IMR-90 (cell line): Measurements from ENCODE around the gene TSHZ3. TPM values are rescaled to one million over a fixed set of nuclear protein-coding genes. Genes with fewer than 3 reads are reported as not detected.

Experiments
- ATAC-seq: fragments of 200-7000 bp; cut with Tn5 transposase; 2 replicates; pipeline ENCODE4 v1.9.1; 2020; ENCODE audit warnings: low read depth, mild to moderate bottlenecking, moderate library complexity
- BruUV-seq: library from RNA; stranded (reverse); fragments of 400-500 nt; replicated peaks from 2 replicates; lab custom pipeline; 2021; lab: Mats Ljungman, UMichigan
- CTCF ChIA-PET: fragments of 300-600 bp; formaldehyde crosslinking; extraction: SDS; loops from one replicate; lab custom pipeline; 2021; ENCODE audit warnings: antibody characterized with exemption; lab: Yijun Ruan, JAX
- POLR2A ChIA-PET: fragments of 300-600 bp; sonication (Branson Sonifier 250); formaldehyde crosslinking; loops from one replicate; lab custom pipeline; 2022; ENCODE audit warnings: antibody characterized with exemption; ENCODE audit not compliant: unreplicated experiment; lab: Charles Lee
- DNase-seq: peaks from one replicate; pipeline ENCODE4 v3.0.0; 2013
- H2AFZ ChIP-seq: replicated peaks from 2 replicates; pipeline ENCODE3; 2013; ENCODE audit warnings: low read length, mild to moderate bottlenecking; ENCODE audit not compliant: poor library complexity
- H2AK5ac ChIP-seq: 2 replicates; pipeline ENCODE4 v1.6.1; 2013; ENCODE audit warnings: low read depth, low read length, inconsistent platforms
- H2AK9ac ChIP-seq: replicated peaks from 2 replicates; pipeline ENCODE3; 2013; ENCODE audit warnings: mild to moderate bottlenecking, low read depth, low read length, moderate library complexity; ENCODE audit not compliant: poor library complexity
- H2BK120ac ChIP-seq: 2 replicates; pipeline ENCODE4 v1.6.1; 2013; ENCODE audit warnings: low read depth, low read length, inconsistent platforms
- H2BK15ac ChIP-seq: 3 replicates; pipeline ENCODE4 v1.6.1; 2013; ENCODE audit warnings: low read depth, low read length, inconsistent platforms
- H2BK20ac ChIP-seq: 2 replicates; pipeline ENCODE4 v1.6.1; 2013; ENCODE audit warnings: low read depth, mild to moderate bottlenecking, inconsistent platforms, low read length, moderate library complexity
- H2BK5ac ChIP-seq: 2 replicates; pipeline ENCODE4 v1.6.1; 2013; ENCODE audit warnings: mild to moderate bottlenecking, low read depth, low read length, inconsistent platforms; ENCODE audit not compliant: poor library complexity, severe bottlenecking
- H3K14ac ChIP-seq: replicated peaks from 2 replicates; pipeline ENCODE4 v1.6.1; 2013; ENCODE audit warnings: low read depth, low read length, inconsistent platforms
- H3K18ac ChIP-seq: 2 replicates; pipeline ENCODE4 v1.6.1; 2013; ENCODE audit warnings: low read depth, low read length, control low read depth
- H3K23ac ChIP-seq: 2 replicates; pipeline ENCODE4 v1.6.1; 2013; ENCODE audit warnings: low read depth, low read length, inconsistent platforms
- H3K27ac ChIP-seq: 2 replicates; pipeline ENCODE4 v1.5.1; 2013; ENCODE audit warnings: mild to moderate bottlenecking, control low read depth, low read length; ENCODE audit not compliant: insufficient read depth
- H3K27me3 ChIP-seq: 2 replicates; pipeline ENCODE4 v1.6.1; 2013; ENCODE audit warnings: low read length; ENCODE audit not compliant: control insufficient read depth, insufficient read depth
- H3K36me3 ChIP-seq: 2 replicates; pipeline ENCODE4 v1.6.1; 2013; ENCODE audit warnings: low read length, mixed read lengths; ENCODE audit not compliant: control insufficient read depth, insufficient read depth
- H3K4ac ChIP-seq: 2 replicates; pipeline ENCODE4 v1.6.1; 2013; ENCODE audit warnings: low read depth, low read length, inconsistent platforms
- H3K4me1 ChIP-seq: 2 replicates; pipeline ENCODE4 v1.6.1; 2013; ENCODE audit warnings: low read length, mixed read lengths; ENCODE audit not compliant: control insufficient read depth, insufficient read depth
- H3K4me2 ChIP-seq: 2 replicates; pipeline ENCODE4 v1.6.1; 2013; ENCODE audit warnings: low read depth, mild to moderate bottlenecking, control low read depth, low read length, moderate library complexity
- H3K4me3 ChIP-seq: 2 replicates; pipeline ENCODE4 v1.5.1; 2013; ENCODE audit warnings: low read depth, mild to moderate bottlenecking, control low read depth, low read length, moderate library complexity; ENCODE audit not compliant: insufficient read depth
- H3K56ac ChIP-seq: 2 replicates; pipeline ENCODE4 v1.6.1; 2013; ENCODE audit warnings: low read length, inconsistent platforms; ENCODE audit not compliant: insufficient read depth; ENCODE audit errors: extremely low read depth
- H3K79me1 ChIP-seq, 2 experiments: 2 replicates each; pipeline ENCODE4 v1.6.1; 2013; ENCODE audit warnings: low read length in 2 of 2, inconsistent platforms in 1 of 2, low read depth in 1 of 2
- H3K9ac ChIP-seq: 2 replicates; pipeline ENCODE4 v1.6.1; 2013; ENCODE audit warnings: low read depth, low read length, control low read depth
- H3K9me1 ChIP-seq: 2 replicates; pipeline ENCODE4 v1.6.1; 2013; ENCODE audit warnings: low read length, inconsistent platforms; ENCODE audit not compliant: insufficient read depth
- H3K9me3 ChIP-seq: 2 replicates; pipeline ENCODE4 v1.6.1; 2013; ENCODE audit warnings: low read length; ENCODE audit not compliant: control insufficient read depth, insufficient read depth
- H4K20me1 ChIP-seq: 2 replicates; pipeline ENCODE4 v1.6.1; 2013; ENCODE audit warnings: low read length, inconsistent platforms; ENCODE audit not compliant: insufficient read depth
- H4K5ac ChIP-seq: 2 replicates; pipeline ENCODE4 v1.6.1; 2013; ENCODE audit warnings: mild to moderate bottlenecking, low read depth, low read length, control low read depth
- H4K8ac ChIP-seq, 2 experiments: 2 replicates each; pipeline ENCODE4 v1.6.1; 2013; ENCODE audit warnings: low read depth in 2 of 2, low read length in 2 of 2, control low read depth in 1 of 2, inconsistent platforms in 1 of 2
- H4K91ac ChIP-seq: 2 replicates; pipeline ENCODE4 v1.6.1; 2013; ENCODE audit warnings: low read depth, low read length, inconsistent platforms; ENCODE audit not compliant: insufficient read depth
- CEBPB ChIP-seq: IDR thresholded peaks from 2 replicates; pipeline ENCODE4 v1.6.1; 2012; ENCODE audit warnings: low read depth, low read length, improper control_type of control experiment
- CHD1 ChIP-seq: IDR thresholded peaks from 2 replicates; pipeline ENCODE4 v1.6.1; 2012; ENCODE audit warnings: low read depth, low read length, improper control_type of control experiment
- CTCF ChIP-seq: conservative IDR thresholded peaks from 2 replicates; pipeline ENCODE4 v1.5.1; 2012; ENCODE audit warnings: mild to moderate bottlenecking, low read depth, low read length, improper control_type of control experiment
- FOS ChIP-seq: fragments of 150-350 bp; IDR thresholded peaks from 2 replicates; pipeline ENCODE4 v1.6.1; 2016; ENCODE audit warnings: low read depth, low read length
- MXI1 ChIP-seq: IDR thresholded peaks from 2 replicates; pipeline ENCODE4 v1.6.1; 2012; ENCODE audit warnings: low read depth, mild to moderate bottlenecking, low read length, moderate library complexity, borderline replicate concordance
- NFE2L2 ChIP-seq: fragments of 150-350 bp; IDR thresholded peaks from 2 replicates; pipeline ENCODE4 v1.6.1; 2016; ENCODE audit warnings: low read depth, mild to moderate bottlenecking, low read length
- POLR2A ChIP-seq: IDR thresholded peaks from 2 replicates; pipeline ENCODE4 v1.6.1; 2012; ENCODE audit warnings: mild to moderate bottlenecking, low read depth, low read length
- RCOR1 ChIP-seq: IDR thresholded peaks from 2 replicates; pipeline ENCODE4 v1.6.1; 2012; ENCODE audit warnings: mild to moderate bottlenecking, low read length, improper control_type of control experiment; ENCODE audit not compliant: insufficient replicate concordance
- SMC3 ChIP-seq: fragments of 150-350 bp; IDR thresholded peaks from 2 replicates; pipeline ENCODE4 v1.6.1; 2016; ENCODE audit warnings: low read depth, mild to moderate bottlenecking, antibody characterized with exemption, low read length, moderate library complexity
- USF2 ChIP-seq: fragments of 150-350 bp; IDR thresholded peaks from 2 replicates; pipeline ENCODE4 v1.6.1; 2017; ENCODE audit warnings: mild to moderate bottlenecking, antibody characterized with exemption, low read length, low read depth
- WGBS, 2 experiments: methylation state at CpG; one replicate each; pipeline versions ENCODE4 v1.1.5 to v1.1.7; 2013; ENCODE audit warnings: missing lambda C conversion rate in 2 of 2; ENCODE audit not compliant: insufficient read length in 1 of 2; ENCODE audit errors: extremely low coverage in 2 of 2; 5-methylcytosine and 5-hydroxymethylcytosine counted together
- dilution Hi-C: fragments of 300-500 bp; cut with HindIII; formaldehyde crosslinking; loops from one replicate; pipeline ENCODE4 v1.14.3; 2018; ENCODE audit warnings: low sequenced_read_pairs; ENCODE audit not compliant: unreplicated experiment
- in situ Hi-C: fragments of 300-500 bp; cut with MboI; formaldehyde crosslinking; loops from 3 replicates; pipeline ENCODE4 v1.14.3; 2019; ENCODE audit warnings: low sequenced_read_pairs, inconsistent platforms, mixed read lengths
- intact Hi-C: fragments of 100-400 bp; cut with micrococcal nuclease; formaldehyde crosslinking; loops from 2 replicates; pipeline ENCODE4 v1.10.0; 2022
- polyA plus RNA-seq, 3 experiments: library from polyadenylated mRNA; depleted of rRNA; stranded (reverse); fragments of >200 nt; gene quantifications; 2 replicates each; pipeline ENCODE4 v1.2.3, GENCODE V29; 2012; ENCODE audit warnings: low replicate concordance in 1 of 3
- total RNA-seq: library from RNA; depleted of rRNA; stranded (reverse); fragments of >200 nt; gene quantifications from 2 replicates; pipeline ENCODE4 v1.2.3, GENCODE V29; 2012

Gene TSHZ3
- total and polyA plus RNA-seq, 2 of the 4 experiments (the other 2 are of a cell fraction) = 8.1 to 13.0 TPM

GRCh38 chr19:31389874-31390273, 40.6 kb upstream of the TSHZ3 start:
- dilution Hi-C loops (no loop called here), in situ Hi-C loops (no loop called here), intact Hi-C loops (no loop called here)
- BruUV-seq = no TSS peak
- Histone ChIP-seq H3K9me1 (no peaks in the 10 kb centered on the region), H3K27ac (no peak overlapping the region), H4K20me1 (no peaks in the 10 kb centered on the region), H3K36me3 (no peaks in the 10 kb centered on the region), H3K4me3 (no peak overlapping the region), H3K27me3 (peaks cover 20% of the 10 kb centered on the region), H3K79me1 (no peaks in the 10 kb centered on the region), H3K56ac (no peak overlapping the region), H2AK5ac (no peak overlapping the region), H2AK9ac (no peak overlapping the region), H3K4ac (no peak overlapping the region), H3K4me1 (no peaks in the 10 kb centered on the region), H3K23ac (no peak overlapping the region), H2AFZ (no peak overlapping the region), H4K91ac (no peak overlapping the region), H3K9me3 (no peaks in the 10 kb centered on the region), H2BK15ac (no peak overlapping the region), H3K14ac (no peak overlapping the region), H4K8ac (no peak overlapping the region), H2BK120ac (no peak overlapping the region), H4K5ac (no peak overlapping the region), H2BK20ac (no peak overlapping the region), H3K18ac (no peak overlapping the region), H3K9ac (no peak overlapping the region), H3K4me2 (no peak overlapping the region), H2BK5ac (no peak overlapping the region)
- 76% methylated on average over 3 of the region's 5 CpGs; no CpG with 5 or more reads in 1 of the 2 experiments for WGBS, 2 experiments
- POLR2A ChIA-PET = no interaction called here
- TF ChIP-seq POLR2A (no peak), CEBPB (no peak), SMC3 (no peak), USF2 (no peak), MXI1 (no peak), NFE2L2 (no peak), CHD1 (no peak), CTCF (no peak), RCOR1 (no peak), FOS (no peak)
- no peak for DNase-seq
- ATAC-seq = no peak
- CTCF ChIA-PET = no interaction called here
